Gastroesophageal sphincter (tissue), 3 donors: ENCODE results near the gene LYRM4.

Source experiments
- EP300 ChIP-seq: sonication (generic); formaldehyde crosslinking; IDR thresholded peaks from one replicate; pipeline ENCODE4 v1.6.1; 2017; ENCODE audit warnings: antibody characterized with exemption, mild to moderate bottlenecking
- POLR2A ChIP-seq, 2 donors: fragments of 450-650 bp; IDR thresholded peaks; one replicate each; pipeline ENCODE4 v1.6.1; 2017; ENCODE audit warnings: antibody characterized with exemption in 2 of 2, mild to moderate bottlenecking in 2 of 2, moderate library complexity in 1 of 2
- POLR2AphosphoS5 ChIP-seq: sonication (generic); formaldehyde crosslinking; IDR thresholded peaks from one replicate; pipeline ENCODE4 v1.6.1; 2017; ENCODE audit warnings: antibody characterized with exemption
- TF ChIP-seq, protein P1 (sequence below), 4 experiments: fragments of 200-600 bp in 2 of 4; fragments of 450-650 bp in 2 of 4; sonication (generic) in 1 of 4; IDR thresholded peaks; one replicate each; pipeline ENCODE4 v1.5.1; 2017 to 2019; ENCODE audit warnings: antibody characterized with exemption in 4 of 4, mild to moderate bottlenecking in 2 of 4, moderate library complexity in 2 of 4

DNA sequence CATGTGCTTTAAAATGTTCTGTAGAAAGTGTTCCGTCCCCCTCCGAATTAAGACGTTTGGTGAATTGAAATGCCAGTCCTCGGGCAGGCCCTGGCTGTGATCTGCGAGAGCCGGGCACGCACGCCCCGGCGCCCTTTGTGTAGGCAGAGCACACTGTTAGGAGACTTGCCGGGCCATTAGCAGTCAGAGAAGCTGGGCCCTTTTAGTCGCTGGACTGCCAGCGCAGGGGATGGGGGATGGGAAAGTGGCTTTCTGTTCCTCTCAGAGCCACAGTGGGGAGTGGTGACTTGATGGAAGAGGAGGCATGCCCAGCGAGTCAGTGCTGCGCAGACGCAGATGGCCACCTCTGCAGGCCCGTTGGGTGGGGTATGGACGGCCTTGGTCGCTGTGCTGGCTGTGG lies 173.4 kb downstream of the LYRM4 start:
- TF ChIP-seq POLR2A (IDR thresholded peaks at IDR 0.05) (no peak), POLR2AphosphoS5 (no peak), EP300 (no peak)
- TF ChIP-seq, protein P1, sequence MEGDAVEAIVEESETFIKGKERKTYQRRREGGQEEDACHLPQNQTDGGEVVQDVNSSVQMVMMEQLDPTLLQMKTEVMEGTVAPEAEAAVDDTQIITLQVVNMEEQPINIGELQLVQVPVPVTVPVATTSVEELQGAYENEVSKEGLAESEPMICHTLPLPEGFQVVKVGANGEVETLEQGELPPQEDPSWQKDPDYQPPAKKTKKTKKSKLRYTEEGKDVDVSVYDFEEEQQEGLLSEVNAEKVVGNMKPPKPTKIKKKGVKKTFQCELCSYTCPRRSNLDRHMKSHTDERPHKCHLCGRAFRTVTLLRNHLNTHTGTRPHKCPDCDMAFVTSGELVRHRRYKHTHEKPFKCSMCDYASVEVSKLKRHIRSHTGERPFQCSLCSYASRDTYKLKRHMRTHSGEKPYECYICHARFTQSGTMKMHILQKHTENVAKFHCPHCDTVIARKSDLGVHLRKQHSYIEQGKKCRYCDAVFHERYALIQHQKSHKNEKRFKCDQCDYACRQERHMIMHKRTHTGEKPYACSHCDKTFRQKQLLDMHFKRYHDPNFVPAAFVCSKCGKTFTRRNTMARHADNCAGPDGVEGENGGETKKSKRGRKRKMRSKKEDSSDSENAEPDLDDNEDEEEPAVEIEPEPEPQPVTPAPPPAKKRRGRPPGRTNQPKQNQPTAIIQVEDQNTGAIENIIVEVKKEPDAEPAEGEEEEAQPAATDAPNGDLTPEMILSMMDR (IDR thresholded peaks at IDR 0.05), result no peak
